Germinal center (tissue), 1 donor: ENCODE measurements around the gene ARL6.
A peak's percentile ranks its signal among the peaks of the same experiment; 100 is the strongest.
"Not testable (repeated sequence)": the region's sequence is repeated elsewhere in the genome, so short reads cannot be mapped to it uniquely, and the experiment has no call there.

ENCODE experiments used
- DNase-seq: peaks from one replicate; pipeline ENCODE4 v3.0.0; 2012; ENCODE audit warnings: mixed read lengths, low spot score

Gene ARL6

DNA sequence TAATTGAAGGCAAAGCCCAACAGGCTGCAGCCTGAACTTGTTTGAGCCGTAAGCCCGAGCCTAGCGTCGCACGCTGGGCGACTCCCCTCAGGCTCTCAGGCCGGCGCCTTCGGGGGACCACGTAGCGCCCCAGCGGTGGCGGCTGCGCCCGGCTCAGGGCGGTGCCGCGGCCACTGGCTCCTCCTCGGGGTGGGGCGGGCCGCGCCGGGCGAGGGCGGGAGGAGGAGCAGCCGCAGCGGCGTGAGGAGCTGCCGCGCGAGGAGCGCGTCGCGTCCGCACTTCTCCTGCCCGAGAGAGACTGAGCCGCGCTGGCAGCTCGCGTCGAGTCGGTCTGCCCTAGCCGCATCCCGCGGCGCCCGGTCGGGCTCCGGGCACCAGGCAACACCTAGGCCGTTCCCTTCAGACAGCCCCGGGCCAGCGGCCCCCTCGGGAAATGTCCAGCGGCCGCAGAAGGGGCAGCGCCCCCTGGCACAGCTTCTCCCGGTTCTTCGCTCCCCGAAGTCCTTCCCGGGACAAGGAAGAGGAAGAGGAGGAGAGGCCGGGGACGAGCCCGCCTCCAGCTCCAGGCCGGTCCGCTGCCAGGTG is 57.3 kb downstream of the ARL6 start, which contains the start of gene CRYBG3:
TSS of gene CRYBG3 (plus strand) at position 238 of the 585 bp plus-strand sequence. CDS start at position 434, 196 bp downstream.
- DNase-seq = peak; percentile 89

DNA sequence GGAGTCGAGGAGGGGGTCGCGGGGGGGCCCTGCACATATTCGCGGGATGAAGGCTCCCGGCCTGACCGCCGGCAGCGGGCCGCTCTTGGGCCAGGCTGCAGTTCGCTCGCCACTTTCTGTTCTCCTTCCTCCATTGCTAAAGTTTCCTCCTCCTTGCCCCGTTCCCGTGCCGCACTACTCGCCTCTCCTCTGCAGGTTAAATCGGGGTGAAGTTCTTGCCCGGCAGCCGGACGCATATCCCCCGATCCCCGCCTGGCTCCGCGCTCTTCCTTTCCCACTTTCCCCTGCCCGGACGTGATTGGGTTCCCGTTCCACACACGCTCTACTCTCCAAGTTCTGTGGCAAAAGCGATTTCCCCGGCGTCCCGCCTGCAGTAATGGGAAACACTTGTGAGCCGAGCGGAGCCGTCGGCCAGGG is 57.8 kb downstream of the ARL6 start:
- peak; percentile 22 for DNase-seq

DNA sequence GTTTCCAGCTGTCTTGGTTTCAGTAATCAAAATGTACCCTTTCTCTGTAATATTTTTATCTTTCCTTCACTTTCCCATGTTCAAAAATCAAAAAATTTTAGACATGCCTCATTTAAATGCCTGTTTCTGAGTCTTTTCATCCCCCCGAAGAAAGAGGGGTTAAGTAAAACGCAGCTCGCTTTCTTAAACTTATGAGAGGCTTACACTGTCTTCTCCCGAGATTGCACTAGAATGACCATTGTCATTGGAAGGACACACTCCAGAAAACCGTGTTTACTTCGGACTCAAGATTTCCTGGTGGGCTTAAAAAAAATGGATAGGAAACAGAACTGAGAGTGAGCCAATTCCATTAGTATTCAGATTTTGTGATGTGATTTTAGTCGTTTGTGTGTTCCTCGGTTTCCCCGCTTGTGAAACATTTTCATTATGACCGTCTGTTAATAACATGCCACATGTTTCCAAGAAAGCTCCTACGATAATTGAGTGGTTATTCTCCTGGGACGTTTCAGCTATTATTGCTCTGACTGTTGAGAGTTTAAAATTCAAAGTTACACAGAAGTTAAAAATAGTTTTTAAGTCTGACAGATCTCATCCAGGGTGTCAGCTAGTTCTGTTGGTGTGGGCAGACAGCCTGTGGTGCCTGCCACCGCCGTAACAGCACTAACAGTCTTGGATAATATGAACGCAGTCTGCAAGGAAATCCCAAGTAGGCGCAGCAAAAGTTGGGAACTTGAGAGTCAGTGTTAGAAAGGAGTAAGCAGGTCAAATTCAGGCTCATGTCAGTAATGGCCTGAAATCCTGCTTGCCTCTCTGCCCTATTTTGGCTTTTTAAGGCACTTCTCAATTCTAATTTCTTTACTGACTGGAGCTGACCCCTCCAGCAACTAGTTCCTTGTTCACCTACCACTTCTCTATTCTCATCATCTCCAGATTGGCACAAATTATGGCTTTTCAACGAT is 58.8 kb downstream of the ARL6 start:
- DNase-seq = no peak

DNA sequence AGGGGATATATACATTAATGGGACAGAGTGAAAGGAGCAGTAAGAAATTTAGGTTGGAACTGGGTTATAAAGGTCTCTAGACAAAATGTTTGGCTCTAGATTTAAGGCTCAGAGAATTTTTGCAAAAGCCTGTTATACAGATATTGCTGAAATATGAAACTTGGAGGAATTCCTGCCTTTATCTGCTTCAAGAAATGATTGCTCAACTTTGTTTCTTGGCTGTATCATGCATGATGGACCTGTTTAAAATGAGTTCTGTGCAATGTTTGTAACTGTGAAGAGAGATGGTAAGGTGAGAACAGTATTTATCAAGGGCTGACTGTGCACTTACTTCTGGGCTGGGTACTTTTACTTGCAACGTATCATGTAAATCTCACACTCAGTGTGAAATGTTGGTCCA is 60.5 kb downstream of the ARL6 start:
- no peak for DNase-seq

DNA sequence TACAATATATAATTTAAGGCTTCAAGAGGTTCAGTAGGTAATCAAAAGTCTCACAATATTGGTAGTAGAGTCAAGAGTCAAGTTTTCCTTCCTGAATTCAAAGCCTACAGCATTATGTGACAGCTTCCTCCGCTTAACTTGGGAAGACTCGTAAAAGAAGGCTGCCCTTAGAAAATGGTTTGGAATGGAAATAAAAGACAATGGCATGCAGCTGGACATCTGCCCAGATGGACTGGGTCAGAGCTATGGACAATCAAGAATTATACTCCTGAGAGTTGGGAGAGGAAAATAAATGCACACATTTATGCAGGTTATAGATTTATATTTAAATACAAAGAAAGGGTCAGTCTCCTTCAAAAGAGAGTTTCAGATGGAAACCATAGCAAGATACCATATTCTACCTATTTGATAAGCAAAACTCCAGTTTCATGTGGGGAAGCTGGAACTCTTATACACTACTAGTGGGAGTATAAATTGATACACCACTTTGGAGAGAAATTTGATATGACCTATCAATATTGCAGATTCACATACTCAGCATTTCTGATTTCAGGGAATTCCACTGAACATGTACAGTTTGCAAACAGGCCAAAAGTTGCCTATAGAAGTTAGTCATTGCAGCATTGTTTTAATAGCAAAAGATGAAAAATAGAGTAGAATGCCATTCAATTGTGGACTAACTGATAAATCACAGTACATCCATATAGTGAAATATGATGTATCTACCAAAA is 63.3 kb downstream of the ARL6 start:
- DNase-seq = no peak

DNA sequence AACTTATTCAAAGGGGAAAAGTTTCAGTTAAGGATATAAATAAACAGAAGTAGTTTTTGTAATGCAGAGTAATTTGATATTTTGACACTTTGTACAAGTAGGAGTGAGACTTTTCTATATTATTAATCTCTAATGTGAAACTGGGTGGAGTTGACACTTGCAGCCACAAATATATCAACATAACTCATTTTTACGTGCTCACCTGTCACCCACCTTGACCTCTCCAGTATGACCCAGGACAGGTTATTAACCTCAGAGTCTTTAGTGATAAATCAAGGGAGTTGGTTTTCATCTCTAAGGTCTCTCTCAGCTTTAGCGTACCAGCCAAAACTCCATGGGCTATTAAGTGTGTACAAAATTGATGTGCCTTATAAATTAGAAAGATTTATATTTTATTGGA is 64.6 kb downstream of the ARL6 start:
- no peak for DNase-seq

DNA sequence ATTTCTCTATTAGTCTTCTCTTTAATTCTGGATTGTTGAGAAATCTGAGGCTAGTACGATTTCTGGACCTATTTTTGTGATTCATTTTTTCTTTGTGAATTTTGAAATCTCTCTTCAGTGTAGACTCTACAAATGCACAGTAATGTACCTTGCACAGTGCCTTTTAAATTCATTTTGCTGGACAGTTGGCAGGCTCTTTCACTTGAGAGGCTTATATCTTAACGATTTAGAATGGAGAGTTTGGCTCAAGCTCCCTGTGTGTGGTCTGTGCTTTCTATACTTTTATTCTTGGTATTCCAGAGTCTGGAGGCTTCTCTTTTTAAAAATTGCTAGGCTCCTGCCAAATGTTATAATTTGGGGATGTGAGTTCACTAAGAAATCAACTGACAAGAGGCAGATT is 66.1 kb downstream of the ARL6 start:
- DNase-seq = no peak

DNA sequence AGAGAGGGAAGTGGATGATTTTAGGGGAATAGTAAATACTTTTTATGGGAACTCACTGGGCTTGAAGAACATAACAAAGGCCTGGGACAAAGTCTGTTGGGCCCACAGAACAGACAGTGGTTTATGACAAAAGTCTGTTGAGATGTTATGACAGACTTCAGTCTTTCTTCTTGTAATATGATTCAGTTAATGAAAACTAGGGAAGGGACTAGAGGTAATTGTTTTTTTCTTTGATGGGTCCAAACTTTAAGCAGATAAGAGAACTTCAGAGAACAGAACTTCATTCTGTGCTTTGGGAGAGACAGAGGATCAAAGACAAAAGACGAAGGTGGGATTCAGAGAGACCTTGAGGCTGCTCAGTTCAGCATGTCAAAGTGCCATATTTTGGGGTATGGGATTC is 66.6 kb downstream of the ARL6 start:
- DNase-seq = no peak

DNA sequence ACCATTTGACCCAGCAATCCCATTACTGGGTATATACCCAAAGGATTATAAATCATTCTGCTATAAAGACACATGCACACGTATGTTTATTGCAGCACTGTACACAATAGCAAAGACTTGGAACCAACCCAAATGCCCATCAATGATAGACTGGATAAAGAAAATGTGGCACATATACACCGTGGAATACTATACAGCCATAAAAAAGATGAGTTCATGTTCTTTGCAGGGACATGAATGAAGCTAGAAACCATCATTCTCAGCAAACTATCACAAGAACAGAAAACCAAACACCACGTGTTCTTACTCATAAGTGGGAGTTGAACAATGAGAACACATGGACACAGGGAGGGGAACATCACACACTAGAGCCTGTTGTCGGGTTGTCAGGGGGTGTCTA is 68.6 kb downstream of the ARL6 start:
- not testable (repeated sequence) for DNase-seq

DNA sequence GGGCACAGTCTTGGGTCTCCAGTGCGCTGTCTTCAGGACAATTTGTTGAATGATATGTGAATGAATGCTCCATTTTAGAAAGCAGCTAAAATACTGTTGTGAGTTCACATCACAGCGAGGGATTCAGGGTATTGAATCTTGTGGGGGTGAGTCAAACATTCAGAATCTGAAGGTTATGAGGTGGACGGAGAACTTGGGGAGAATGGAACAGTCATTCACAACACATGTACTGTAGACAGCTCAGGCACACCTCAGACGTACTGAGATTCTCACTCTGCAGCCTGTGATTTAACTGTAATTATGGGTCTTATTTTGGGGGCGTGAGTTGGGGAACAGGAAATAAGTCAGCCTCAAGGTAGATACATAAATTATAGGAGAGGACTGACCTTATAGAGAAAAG is 71.2 kb downstream of the ARL6 start:
- no peak for DNase-seq

DNA sequence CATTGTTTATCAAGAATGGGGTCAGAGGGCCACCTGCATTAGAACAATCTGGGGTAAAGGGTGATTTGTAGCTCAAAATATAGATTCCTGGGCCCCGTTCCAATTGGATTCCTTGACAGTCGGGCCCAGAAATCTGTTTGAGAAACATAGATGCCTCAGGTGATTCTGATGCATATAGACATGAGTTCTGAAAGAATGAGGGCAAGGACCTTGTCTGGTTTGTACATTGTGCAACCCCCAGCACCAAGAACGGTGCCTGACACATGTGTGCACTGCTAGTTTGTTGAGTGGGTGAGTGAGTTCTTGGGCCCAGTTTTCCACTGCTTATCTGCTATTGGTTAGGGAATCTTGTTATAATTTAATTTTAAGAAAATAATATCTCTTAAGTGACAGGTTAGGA is 73.8 kb downstream of the ARL6 start:
- DNase-seq = no peak

DNA sequence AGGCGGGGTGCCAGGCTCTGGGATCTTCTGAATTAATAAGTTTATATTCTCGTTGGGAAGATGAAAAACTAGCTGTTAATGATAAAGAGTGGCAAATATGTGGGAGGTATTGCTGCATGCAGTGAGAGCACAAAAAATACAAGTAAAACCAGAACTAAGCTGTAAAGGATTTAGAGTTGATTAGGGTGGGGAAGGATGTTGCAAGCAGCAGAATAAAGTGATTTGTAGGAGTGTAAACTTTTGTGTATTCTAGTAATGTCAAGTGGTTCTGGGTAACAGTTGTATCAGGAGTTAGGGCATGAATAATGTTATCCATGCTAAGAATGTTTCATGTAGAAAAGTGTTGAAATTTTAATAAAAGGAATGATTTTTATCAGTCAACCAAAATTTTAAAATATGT is 75.4 kb downstream of the ARL6 start:
- no peak for DNase-seq

DNA sequence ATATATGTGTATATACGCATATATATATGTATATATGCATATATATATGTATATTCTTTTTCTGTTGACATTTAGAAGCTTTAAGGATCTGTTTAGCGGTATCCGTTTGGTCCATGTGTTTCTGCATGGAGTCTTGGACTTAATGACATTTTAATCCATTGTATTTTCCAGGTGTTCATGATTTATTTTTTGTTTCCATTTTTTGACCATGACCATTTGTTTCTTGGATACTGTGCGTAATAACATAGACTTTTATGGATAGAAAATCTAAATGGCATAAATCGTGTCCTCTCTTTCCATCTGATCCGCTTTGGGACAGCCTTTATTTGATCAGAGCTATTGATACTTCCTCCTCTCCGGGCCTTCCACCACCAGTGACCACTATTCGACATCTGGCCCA is 76.7 kb downstream of the ARL6 start:
- DNase-seq = no peak

DNA sequence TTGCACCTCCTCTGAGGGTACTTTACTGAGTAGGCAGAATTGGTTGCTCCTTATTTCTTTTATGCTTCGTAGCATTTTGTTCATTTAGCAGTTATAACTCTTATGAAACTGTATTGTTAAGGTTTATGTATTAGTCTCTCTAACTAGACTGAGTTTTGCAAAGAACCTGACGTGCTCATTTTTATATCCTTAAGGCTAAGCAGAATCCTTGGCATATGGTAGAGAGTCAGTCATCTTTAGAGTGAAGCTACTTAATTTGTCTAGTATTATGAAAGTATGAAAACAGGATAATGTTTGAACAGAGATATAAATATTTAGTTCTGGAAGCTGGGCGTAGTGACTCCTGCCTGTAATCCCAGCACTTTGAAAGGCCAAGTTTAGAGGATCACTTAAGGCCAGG is 77.4 kb downstream of the ARL6 start:
- no peak for DNase-seq

DNA sequence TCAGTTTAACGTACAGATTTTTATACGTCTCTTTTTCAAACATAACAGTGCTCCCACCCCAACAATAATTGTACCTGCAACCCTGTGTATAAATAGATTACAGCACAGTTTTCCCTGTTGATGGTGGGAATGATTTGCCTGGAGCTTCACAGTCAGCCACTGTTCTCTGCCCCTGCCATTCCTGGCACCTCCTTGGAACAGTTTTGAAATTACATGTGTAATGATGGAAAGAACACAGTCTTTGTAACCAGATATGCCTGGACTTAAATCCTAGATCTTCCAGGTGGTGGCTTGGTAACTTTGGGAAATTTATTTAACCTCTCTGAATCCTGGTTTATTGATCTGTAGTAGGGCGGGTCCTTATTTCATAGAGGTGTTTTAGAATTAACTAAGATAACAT is 84.2 kb downstream of the ARL6 start:
- no peak for DNase-seq
